Activated CD8-positive, alpha-beta memory T cell treated with anti-CD3 and anti-CD28 coated beads, Interleukin-2, amount 10 ng/mL, durations not matched to agents 7 days and 5 days (primary cell): Measurements from ENCODE around the gene PCED1B. TPM values are rescaled to one million over a fixed set of nuclear protein-coding genes. Genes with fewer than 3 reads are reported as not detected.

ENCODE experiments used
- ATAC-seq: fragments of 150-1000 bp; cut with Tn5 transposase; one replicate; pipeline ENCODE4 v1.10.0; 2021; ENCODE audit warnings: moderate library complexity
- CTCF ChIA-PET: fragments of 350-600 bp; sonication (Branson Sonifier 250); formaldehyde crosslinking; loops from one replicate; lab custom pipeline; 2021; ENCODE audit warnings: antibody characterized with exemption; lab: Charles Lee
- DNase-seq: peaks from one replicate; pipeline ENCODE4 v3.0.0-alpha.2; 2020
- H3K27ac Mint-ChIP-seq: one replicate; pipeline ENCODE4 v1.8.0; 2021; ENCODE audit warnings: mild to moderate bottlenecking, mixed read lengths
- H3K27me3 Mint-ChIP-seq: one replicate; pipeline ENCODE4 v1.8.0; 2021; ENCODE audit warnings: mixed read lengths
- H3K36me3 Mint-ChIP-seq: one replicate; pipeline ENCODE4 v1.8.0; 2021; ENCODE audit warnings: mild to moderate bottlenecking, mixed read lengths
- H3K4me1 Mint-ChIP-seq: one replicate; pipeline ENCODE4 v1.8.0; 2021; ENCODE audit warnings: mixed read lengths
- H3K4me3 Mint-ChIP-seq: one replicate; pipeline ENCODE4 v1.8.0; 2021; ENCODE audit warnings: mild to moderate bottlenecking, moderate library complexity, mixed read lengths
- H3K9me3 Mint-ChIP-seq: one replicate; pipeline ENCODE4 v1.8.0; 2022; ENCODE audit warnings: low read depth, mixed read lengths
- total RNA-seq, 2 experiments: library from RNA; stranded (reverse); gene quantifications; one replicate each; pipeline ENCODE4 v1.2.3, GENCODE V29; 2021

The PCED1B gene
- total RNA-seq, 2 experiments from 2014 or later, result 44.3 to 63.2 TPM

DNA sequence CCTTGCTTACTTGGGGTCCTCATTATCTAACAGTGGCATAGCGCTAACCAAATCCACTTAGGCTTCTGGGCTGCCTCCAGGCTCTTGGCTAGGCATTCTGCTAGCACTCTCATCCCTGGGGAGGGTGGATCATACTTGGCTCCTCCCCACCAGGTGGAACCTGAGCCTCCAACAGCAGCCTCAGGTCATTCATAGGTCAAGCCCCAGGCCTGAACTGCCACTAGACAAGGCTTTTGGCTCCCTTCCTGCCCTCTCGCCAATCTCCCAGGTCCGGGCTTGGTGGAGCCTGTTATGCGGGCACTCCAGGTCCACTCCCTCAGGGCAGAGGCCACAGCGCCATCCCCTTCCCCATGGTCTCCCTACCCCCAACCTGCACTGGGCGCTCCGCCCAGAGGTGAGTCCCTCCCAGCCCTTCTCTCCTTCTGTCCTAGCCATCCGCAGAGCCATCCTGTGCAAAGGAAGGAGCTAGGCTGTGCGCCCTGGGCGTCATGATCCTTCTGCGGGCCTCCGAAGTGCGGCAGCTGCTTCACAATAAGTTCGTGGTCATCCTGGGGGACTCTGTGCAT lies 155.2 kb downstream of the PCED1B start:
- DNase-seq (no peak), ATAC-seq (no peak)
- Mint-ChIP-seq H3K4me1 (peaks cover 40% of the 10 kb centered on the region), H3K9me3 (peaks cover 4% of the 10 kb centered on the region), H3K27me3 (no peaks in the 10 kb centered on the region), H3K27ac (no peak overlapping the region), H3K4me3 (no peak overlapping the region), H3K36me3 (peaks cover 57% of the 10 kb centered on the region)
- CTCF ChIA-PET, result no interaction called here

DNA sequence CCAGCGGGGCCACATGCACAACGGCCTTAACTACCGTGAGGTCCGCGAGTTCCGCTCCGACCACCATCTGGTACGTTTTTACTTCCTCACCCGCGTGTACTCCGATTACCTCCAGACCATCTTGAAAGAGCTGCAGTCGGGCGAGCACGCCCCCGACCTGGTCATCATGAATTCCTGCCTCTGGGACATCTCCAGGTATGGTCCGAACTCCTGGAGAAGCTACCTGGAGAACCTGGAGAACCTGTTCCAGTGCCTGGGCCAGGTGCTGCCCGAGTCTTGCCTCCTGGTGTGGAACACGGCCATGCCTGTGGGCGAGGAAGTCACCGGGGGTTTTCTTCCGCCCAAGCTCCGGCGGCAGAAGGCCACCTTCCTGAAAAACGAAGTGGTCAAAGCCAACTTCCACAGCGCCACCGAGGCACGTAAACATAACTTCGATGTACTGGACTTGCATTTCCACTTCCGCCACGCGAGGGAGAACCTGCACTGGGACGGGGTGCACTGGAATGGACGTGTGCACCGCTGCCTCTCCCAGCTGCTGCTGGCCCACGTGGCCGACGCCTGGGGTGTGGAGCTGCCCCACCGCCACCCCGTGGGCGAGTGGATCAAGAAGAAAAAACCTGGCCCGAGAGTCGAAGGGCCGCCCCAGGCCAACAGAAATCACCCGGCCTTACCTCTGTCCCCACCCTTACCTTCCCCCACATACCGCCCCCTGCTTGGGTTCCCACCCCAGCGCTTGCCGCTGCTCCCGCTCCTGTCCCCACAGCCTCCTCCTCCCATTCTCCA lies 156.0 kb downstream of the PCED1B start:
- H3K27ac Mint-ChIP-seq, result no peak overlapping the region

DNA sequence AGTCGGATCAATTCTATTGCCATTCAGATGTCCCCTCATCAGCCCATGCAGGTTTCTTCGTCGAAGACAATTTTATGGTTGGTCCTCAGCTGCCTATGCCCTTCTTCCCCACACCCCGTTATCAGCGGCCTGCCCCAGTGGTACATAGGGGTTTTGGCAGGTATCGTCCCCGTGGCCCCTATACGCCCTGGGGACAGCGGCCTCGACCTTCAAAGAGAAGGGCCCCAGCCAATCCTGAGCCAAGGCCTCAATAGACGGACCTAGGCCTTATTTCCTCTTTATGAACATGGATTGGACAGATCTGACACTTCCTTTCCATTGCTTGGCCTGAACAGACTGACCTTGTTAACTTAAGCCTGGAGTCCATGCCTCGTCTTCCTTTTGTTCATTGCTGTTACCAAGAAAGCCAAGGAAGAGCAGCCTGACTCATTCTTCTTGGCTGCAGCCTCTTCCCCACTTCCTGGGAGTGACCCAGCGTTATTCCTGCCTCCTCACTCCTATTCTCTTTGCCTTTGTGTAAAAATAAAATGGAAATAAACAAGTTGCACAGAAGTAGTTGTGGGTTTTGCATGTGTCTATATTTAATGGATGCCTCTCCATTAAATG lies 156.8 kb downstream of the PCED1B start:
- Mint-ChIP-seq H3K4me3 (no peak overlapping the region), H3K9me3 (peaks cover 4% of the 10 kb centered on the region), H3K27me3 (no peaks in the 10 kb centered on the region), H3K36me3 (peaks cover 59% of the 10 kb centered on the region), H3K27ac (no peak overlapping the region), H3K4me1 (peaks cover 31% of the 10 kb centered on the region)
- CTCF ChIA-PET, result interaction anchor here (1.1 to 1.4 kb wide), 2 partner anchors 36 to 161 kb away, joined by 3 read pairs; no protein-coding TSS in a partner anchor
- DNase-seq (no peak), ATAC-seq (no peak)

More for the DNA sequence above, 156.0 kb downstream of the PCED1B start:
- DNase-seq, result no peak
- Mint-ChIP-seq H3K4me3 (no peak overlapping the region), H3K9me3 (peaks cover 4% of the 10 kb centered on the region), H3K4me1 (peaks cover 34% of the 10 kb centered on the region), H3K36me3 (peaks cover 59% of the 10 kb centered on the region), H3K27me3 (no peaks in the 10 kb centered on the region)
- ATAC-seq, result no peak
- CTCF ChIA-PET, result interaction anchor here (1.1 kb wide), 1 partner anchor 162 kb away, joined by 3 read pairs; no protein-coding TSS in a partner anchor

DNA sequence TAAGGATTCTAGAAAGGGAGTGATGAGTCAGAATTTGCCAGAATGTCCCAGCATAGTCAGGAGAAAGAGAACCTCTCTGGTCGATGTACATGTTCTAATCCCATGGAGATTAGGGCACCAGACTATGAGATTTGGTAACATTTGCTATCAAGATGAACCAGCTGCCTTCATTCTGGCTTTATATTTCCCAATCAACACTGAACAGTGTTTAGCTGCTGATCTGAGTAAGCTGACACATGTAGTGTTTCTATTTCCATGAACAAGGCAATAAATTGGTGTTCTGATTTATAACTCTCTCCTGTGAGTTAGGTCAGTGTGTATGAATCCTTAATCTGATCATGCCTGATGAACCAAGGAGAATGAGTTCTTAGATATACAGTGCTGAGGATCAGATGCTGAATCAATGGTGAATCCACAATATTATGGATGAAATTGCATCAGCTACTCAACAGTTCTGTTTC lies 158.4 kb downstream of the PCED1B start:
- ATAC-seq (no peak), DNase-seq (no peak)
- CTCF ChIA-PET, result interaction anchor here (1.2 to 1.4 kb wide), 2 partner anchors 22 to 35 kb away, joined by 3 read pairs; no protein-coding TSS in a partner anchor
- Mint-ChIP-seq H3K4me3 (no peak overlapping the region), H3K4me1 (peaks cover 28% of the 10 kb centered on the region), H3K27me3 (no peaks in the 10 kb centered on the region), H3K27ac (no peak overlapping the region), H3K36me3 (peaks cover 53% of the 10 kb centered on the region), H3K9me3 (peaks cover 4% of the 10 kb centered on the region)

DNA sequence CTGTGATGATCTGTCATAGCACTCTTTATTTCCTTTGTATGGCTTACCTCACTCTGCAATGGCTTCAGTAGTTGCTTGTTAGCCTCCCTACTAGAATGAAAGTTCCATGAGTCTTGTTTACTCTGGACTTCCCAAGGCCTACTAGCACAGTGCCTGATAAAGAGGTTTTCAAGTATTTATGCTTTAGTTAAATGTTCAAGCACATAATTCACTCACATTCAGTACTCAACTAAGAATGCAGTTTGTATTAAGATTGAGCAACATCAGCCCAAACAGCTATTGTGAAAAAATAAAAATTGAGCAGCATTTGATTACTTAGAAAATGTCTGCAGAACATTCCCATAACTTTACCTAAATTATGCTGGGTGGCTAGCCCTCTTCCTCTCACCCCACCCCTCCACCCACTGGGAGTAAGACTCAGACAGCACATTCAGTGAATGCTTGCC lies 159.3 kb downstream of the PCED1B start:
- H3K9me3 Mint-ChIP-seq, result no peaks in the 10 kb centered on the region
- H3K27me3 Mint-ChIP-seq, result no peaks in the 10 kb centered on the region
- peaks cover 44% of the 10 kb centered on the region for H3K36me3 Mint-ChIP-seq
- H3K27ac Mint-ChIP-seq, result no peak overlapping the region
- H3K4me1 Mint-ChIP-seq, result peaks cover 23% of the 10 kb centered on the region
- CTCF ChIA-PET, result no interaction called here
- no peak overlapping the region for H3K4me3 Mint-ChIP-seq
- ATAC-seq (no peak), DNase-seq (no peak)

DNA sequence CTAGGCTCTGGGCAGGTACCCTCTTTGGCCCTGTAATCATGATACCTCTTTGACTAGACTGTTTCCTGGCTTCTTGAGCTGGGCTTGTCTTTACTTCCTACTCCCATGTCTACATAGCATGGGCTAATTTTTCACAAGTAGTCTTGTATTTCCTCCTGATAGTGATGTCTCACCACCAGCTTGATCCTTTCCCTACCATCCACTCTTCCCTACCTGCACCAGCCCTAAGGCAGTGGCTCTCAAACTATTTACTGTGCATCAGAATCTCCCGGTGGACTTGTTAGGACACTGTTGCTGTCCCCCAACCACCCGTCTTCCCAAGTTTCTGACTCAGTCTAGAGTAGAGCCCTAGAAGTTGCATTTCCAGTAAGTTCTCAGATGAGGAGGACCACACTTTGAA lies 163.0 kb downstream of the PCED1B start:
- ATAC-seq, result no peak

DNA sequence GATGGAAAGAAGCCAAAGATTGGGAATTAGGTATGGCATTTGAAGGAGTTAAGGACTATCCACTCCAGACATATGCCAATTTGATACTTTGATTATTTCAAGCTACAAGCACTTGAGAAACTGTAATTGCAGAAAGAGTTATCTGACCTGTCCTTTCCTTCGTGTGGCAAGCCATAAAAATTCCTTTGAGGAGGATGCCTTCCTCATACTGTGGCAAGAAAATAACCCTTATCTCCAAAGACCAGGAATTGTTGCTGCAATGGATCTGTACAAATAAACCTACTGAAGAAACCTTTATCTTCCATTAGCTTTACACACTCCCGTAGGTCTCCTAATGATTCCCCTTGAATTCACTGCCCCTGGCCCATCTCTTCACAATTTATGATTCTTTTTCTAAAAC lies 165.4 kb downstream of the PCED1B start:
- Mint-ChIP-seq H3K36me3 (peaks cover 25% of the 10 kb centered on the region), H3K27me3 (no peaks in the 10 kb centered on the region), H3K9me3 (peaks cover 2% of the 10 kb centered on the region), H3K4me1 (no peaks in the 10 kb centered on the region), H3K27ac (no peak overlapping the region), H3K4me3 (no peak overlapping the region)
- no peak for DNase-seq
- CTCF ChIA-PET, result no interaction called here
- ATAC-seq, result no peak

More for the DNA sequence above, 163.0 kb downstream of the PCED1B start:
- CTCF ChIA-PET, result no interaction called here
- H3K27me3 Mint-ChIP-seq, result no peaks in the 10 kb centered on the region
- peaks cover 2% of the 10 kb centered on the region for H3K9me3 Mint-ChIP-seq
- H3K27ac Mint-ChIP-seq, result no peak overlapping the region
- peaks cover 21% of the 10 kb centered on the region for H3K36me3 Mint-ChIP-seq
- DNase-seq, result no peak
- H3K4me3 Mint-ChIP-seq, result no peak overlapping the region
- peaks cover 13% of the 10 kb centered on the region for H3K4me1 Mint-ChIP-seq

DNA sequence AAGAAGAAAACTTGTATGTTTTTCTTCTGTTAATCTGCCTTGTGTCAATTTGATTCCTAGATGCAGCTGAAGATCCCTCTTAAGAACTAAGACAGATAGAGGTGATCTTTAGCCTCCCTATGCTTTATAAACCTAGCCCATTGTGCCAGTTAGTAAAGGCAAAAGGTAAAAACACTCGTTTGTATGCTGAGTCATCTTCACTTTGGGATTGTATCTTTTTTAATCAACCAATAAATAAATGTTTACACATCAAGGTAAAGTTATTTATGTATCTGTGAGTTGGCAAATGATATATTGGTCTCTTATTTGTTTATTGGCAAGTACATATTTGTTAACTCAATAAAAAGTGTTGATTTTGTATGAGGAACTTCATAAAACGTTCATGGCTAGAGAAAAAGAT lies 166.2 kb downstream of the PCED1B start:
- H3K4me1 Mint-ChIP-seq, result no peaks in the 10 kb centered on the region
- peaks cover 31% of the 10 kb centered on the region for H3K36me3 Mint-ChIP-seq
- DNase-seq (no peak), ATAC-seq (no peak)
- H3K4me3 Mint-ChIP-seq, result no peak overlapping the region
- CTCF ChIA-PET, result no interaction called here
- H3K27me3 Mint-ChIP-seq, result no peaks in the 10 kb centered on the region
- peaks cover 3% of the 10 kb centered on the region for H3K9me3 Mint-ChIP-seq
- H3K27ac Mint-ChIP-seq, result no peak overlapping the region

DNA sequence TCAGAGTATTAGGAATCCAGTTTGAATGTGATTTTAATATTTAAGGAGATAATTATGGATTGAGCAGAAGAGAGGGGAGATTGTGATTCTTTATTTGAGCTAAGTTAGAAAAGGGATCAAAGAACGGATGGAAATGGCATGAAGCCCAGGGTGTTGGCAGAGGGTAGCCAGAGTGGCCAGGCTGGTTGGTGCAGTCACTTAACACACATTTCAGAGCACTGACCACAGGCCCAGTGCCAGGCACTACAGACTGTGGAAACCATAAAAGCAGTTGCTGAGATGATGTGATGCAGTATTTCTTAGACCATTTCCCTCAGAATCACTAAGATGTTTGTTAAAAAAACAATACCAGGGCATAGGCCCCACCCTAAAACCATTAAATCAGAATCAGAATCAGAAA lies 168.0 kb downstream of the PCED1B start:
- no peaks in the 10 kb centered on the region for H3K27me3 Mint-ChIP-seq
- H3K36me3 Mint-ChIP-seq, result peaks cover 43% of the 10 kb centered on the region
- ATAC-seq (no peak), DNase-seq (no peak)
- CTCF ChIA-PET, result no interaction called here
- H3K4me1 Mint-ChIP-seq, result no peaks in the 10 kb centered on the region
- peaks cover 9% of the 10 kb centered on the region for H3K9me3 Mint-ChIP-seq
- no peak overlapping the region for H3K4me3 Mint-ChIP-seq
- no peak overlapping the region for H3K27ac Mint-ChIP-seq

DNA sequence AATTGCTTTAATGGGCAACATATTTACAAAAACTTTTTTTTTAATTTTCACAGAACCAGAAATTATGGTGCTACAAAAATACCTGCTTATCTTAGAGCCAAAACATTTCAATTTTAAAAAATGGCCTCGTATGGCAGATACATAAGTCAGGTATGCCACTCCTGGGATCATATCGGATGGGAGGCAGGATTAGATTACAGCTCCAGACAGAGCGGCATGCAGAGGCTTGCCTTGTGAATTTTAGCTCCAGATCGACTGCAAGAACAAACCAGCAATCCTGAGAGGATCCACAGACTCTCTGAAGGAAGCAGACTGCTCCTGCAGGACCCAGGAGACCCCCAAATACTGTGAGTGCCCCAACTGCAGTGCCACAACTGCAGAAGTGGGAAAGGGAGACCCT lies 169.7 kb downstream of the PCED1B start:
- H3K9me3 Mint-ChIP-seq, result peaks cover 10% of the 10 kb centered on the region
- no peaks in the 10 kb centered on the region for H3K4me1 Mint-ChIP-seq
- ATAC-seq (no peak), DNase-seq (no peak)
- CTCF ChIA-PET, result interaction anchor here (0.6 kb wide), 1 partner anchor 1536 kb away, joined by 3 read pairs; no protein-coding TSS in a partner anchor
- H3K27me3 Mint-ChIP-seq, result no peaks in the 10 kb centered on the region
- H3K27ac Mint-ChIP-seq, result no peak overlapping the region
- no peak overlapping the region for H3K4me3 Mint-ChIP-seq
- H3K36me3 Mint-ChIP-seq, result peaks cover 46% of the 10 kb centered on the region

DNA sequence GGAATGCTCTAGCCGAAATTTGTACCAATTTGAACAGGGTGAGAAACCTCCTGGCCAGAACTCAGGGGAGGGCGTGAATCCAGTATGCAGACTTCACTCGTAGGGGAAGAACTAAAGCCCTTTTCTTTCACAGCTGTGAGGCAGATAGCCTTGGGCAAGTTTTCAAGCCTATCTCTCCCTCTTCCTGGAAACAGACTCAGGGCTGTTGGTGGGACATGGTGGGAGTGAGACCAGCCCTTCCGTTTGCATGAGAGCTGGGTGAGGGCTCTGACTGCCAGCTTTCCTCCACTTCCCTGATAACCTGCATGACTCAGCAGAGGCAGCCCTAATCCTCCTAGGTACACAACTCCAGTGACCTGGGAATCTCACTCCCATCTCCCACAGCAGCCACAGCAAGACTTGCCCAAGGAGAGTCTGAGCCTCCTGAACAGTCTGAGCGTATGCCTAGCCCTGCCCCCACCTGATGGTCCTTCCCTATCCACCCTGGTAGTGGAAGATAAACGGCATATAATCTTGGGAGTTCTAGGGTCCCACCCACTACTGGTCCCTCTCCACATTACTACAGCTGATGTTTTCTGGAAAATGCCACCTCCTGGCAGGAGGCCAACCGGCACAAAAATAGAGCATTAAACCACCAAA lies 170.4 kb downstream of the PCED1B start:
- Mint-ChIP-seq H3K9me3 (peaks cover 10% of the 10 kb centered on the region), H3K27ac (no peak overlapping the region), H3K27me3 (no peaks in the 10 kb centered on the region), H3K4me1 (no peaks in the 10 kb centered on the region), H3K36me3 (peaks cover 44% of the 10 kb centered on the region), H3K4me3 (no peak overlapping the region)
- DNase-seq, result no peak
- no peak for ATAC-seq
- CTCF ChIA-PET, result interaction anchor here (0.6 to 0.9 kb wide), 2 partner anchors 148 to 1535 kb away, joined by 3 to 5 read pairs; no protein-coding TSS in a partner anchor

DNA sequence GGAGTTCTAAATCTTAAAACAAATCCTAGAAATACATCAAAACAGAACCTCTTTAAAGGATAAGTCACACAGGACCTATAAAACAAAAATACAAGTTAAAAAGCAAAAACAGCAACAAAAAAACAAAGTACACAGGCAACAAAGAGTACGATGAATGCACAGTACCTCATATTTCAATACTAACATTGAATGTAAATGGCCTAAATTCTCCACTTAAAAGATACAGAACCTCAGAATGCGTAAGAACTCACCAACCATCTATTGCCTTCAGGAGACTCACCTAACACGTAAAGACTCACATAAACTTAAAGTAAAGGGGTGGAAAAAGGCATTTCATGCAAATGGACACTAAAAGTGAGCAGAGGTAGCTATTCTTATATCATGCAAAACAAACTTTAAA lies 172.5 kb downstream of the PCED1B start:
- ATAC-seq (no peak), DNase-seq (no peak)
- H3K4me1 Mint-ChIP-seq, result no peaks in the 10 kb centered on the region
- no peak overlapping the region for H3K27ac Mint-ChIP-seq
- peaks cover 44% of the 10 kb centered on the region for H3K36me3 Mint-ChIP-seq
- H3K9me3 Mint-ChIP-seq, result peaks cover 10% of the 10 kb centered on the region
- H3K27me3 Mint-ChIP-seq, result no peaks in the 10 kb centered on the region
- CTCF ChIA-PET, result no interaction called here
- H3K4me3 Mint-ChIP-seq, result no peak overlapping the region

DNA sequence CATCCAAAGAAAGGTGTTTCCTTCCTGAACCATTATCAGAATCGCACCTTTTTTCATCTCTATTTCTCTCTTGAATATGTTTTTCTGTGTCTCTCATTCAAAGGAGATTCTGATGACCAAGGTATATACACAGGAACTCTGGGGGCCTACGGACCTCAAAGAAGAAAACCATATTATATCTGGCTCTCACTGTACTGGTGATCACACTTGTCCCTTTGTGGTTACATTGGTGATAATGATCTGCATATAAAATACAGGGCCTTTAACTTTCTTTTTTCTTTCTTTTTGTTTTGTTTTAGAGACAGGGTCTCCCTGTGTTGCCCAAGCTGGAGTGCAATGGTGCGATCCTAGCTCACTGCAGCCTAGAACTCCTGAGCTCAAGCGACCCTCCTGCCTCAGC lies 185.5 kb downstream of the PCED1B start:
- no peak for DNase-seq

More for the DNA sequence above, 185.5 kb downstream of the PCED1B start:
- ATAC-seq, result no peak
- CTCF ChIA-PET, result no interaction called here
- H3K36me3 Mint-ChIP-seq, result peaks cover 10% of the 10 kb centered on the region
- H3K9me3 Mint-ChIP-seq, result peaks cover 3% of the 10 kb centered on the region
- H3K4me1 Mint-ChIP-seq, result peaks cover 17% of the 10 kb centered on the region
- H3K27me3 Mint-ChIP-seq, result no peaks in the 10 kb centered on the region
- H3K27ac Mint-ChIP-seq, result no peak overlapping the region
- no peak overlapping the region for H3K4me3 Mint-ChIP-seq
